ENCODE data around the gene DGKD.

The DGKD gene

DNA sequence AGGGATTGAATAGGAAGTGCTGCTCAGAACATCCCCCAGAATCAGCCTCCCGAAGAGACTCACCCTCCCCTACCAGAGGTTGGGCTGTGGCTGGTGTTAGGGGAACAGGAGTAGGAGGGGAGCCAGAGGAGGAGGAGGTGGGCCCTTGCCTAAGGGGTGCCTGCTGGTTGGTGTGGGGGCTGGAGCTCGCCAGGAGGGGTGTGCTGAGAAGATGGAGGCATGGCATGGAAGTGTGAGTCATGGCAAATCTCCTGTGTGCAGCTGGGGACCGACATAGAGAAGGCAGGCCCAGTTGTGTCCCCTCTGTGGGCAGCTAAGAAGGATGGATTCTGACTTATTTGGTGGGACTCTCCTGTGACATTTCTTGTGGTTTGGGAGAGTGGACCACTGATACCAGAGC, 73.7 kb downstream of the DGKD start:
- TF ChIP-seq EZH2 (optimal IDR thresholded peaks at IDR 0.05; ENCODE audit: low read depth, low read length): no peak
- TF ChIP-seq, protein P1, sequence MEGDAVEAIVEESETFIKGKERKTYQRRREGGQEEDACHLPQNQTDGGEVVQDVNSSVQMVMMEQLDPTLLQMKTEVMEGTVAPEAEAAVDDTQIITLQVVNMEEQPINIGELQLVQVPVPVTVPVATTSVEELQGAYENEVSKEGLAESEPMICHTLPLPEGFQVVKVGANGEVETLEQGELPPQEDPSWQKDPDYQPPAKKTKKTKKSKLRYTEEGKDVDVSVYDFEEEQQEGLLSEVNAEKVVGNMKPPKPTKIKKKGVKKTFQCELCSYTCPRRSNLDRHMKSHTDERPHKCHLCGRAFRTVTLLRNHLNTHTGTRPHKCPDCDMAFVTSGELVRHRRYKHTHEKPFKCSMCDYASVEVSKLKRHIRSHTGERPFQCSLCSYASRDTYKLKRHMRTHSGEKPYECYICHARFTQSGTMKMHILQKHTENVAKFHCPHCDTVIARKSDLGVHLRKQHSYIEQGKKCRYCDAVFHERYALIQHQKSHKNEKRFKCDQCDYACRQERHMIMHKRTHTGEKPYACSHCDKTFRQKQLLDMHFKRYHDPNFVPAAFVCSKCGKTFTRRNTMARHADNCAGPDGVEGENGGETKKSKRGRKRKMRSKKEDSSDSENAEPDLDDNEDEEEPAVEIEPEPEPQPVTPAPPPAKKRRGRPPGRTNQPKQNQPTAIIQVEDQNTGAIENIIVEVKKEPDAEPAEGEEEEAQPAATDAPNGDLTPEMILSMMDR (IDR thresholded peaks at IDR 0.05; ENCODE audit: low read length): no peak
- Histone ChIP-seq H3K27me3 (replicated peaks; ENCODE audit: insufficient read depth, low read length) (no peaks in the 10 kb centered on the region), H3K9me3 (replicated peaks; ENCODE audit: insufficient read depth, low read length) (no peaks in the 10 kb centered on the region), H4K20me1 (ENCODE audit: insufficient read depth, low read length) (no peaks in the 10 kb centered on the region), H3K36me3 (replicated peaks; ENCODE audit: insufficient read depth, low read length) (no peaks in the 10 kb centered on the region), H3K4me2 (ENCODE audit: low read depth, low read length) (no peak overlapping the region), H3K4me3 (ENCODE audit: low read length) (no peak overlapping the region), H3K9ac (ENCODE audit: low read length) (no peak overlapping the region), H3K4me1 (ENCODE audit: low read length) (no peaks in the 10 kb centered on the region), H3K9me2 (replicated peaks; ENCODE audit: insufficient read depth, low read length) (no peaks in the 10 kb centered on the region), H3K27ac (ENCODE audit: low read length) (no peak overlapping the region), H2AFZ (ENCODE audit: low read length) (no peak overlapping the region), H3F3A (ENCODE audit: insufficient read depth, low read length) (no peaks in the 10 kb centered on the region), H3K79me2 (ENCODE audit: low read length) (peaks cover 71% of the 10 kb centered on the region)
- DNase-seq: no peak

DNA sequence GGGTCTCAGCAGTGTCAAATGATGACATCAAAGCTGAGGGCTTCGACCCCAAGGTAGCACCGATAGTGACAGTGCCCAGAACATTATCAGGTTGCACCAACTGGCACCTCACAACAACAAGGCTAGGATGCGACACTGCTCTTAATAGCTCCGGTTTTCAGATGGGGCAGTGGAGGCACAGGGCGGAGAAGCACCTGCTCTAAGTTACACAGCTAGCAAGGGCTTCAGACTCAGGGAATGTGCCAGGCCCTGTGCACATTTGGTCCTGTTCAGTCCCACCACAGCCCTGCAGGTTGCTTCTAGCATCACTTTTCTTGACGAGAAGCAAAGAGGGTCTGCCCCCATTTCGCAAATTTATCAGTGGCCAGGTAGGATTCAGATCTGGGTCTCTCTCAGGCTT, 74.1 kb downstream of the DGKD start:
- H3K4me2 ChIP-seq (ENCODE audit: low read depth, low read length): no peak overlapping the region
- H3K4me3 ChIP-seq (ENCODE audit: low read length): no peak overlapping the region
- H3K9me2 ChIP-seq (replicated peaks; ENCODE audit: insufficient read depth, low read length): no peaks in the 10 kb centered on the region
- no peak overlapping the region for H3K27ac ChIP-seq (ENCODE audit: low read length)
- H3K9ac ChIP-seq (ENCODE audit: low read length): no peak overlapping the region
- H3K79me2 ChIP-seq (ENCODE audit: low read length): peaks cover 67% of the 10 kb centered on the region
- no peaks in the 10 kb centered on the region for H3K27me3 ChIP-seq (replicated peaks; ENCODE audit: insufficient read depth, low read length)
- TF ChIP-seq EZH2phosphoT487 (IDR thresholded peaks at IDR 0.05; ENCODE audit: low read length) (no peak), EZH2 (optimal IDR thresholded peaks at IDR 0.05; ENCODE audit: low read depth, low read length) (no peak)
- TF ChIP-seq, protein P1 (IDR thresholded peaks at IDR 0.05; ENCODE audit: low read length): no peak
- no peaks in the 10 kb centered on the region for H3K4me1 ChIP-seq (ENCODE audit: low read length)
- no peak overlapping the region for H2AFZ ChIP-seq (ENCODE audit: low read length)
- H3K9me3 ChIP-seq (replicated peaks; ENCODE audit: insufficient read depth, low read length): no peaks in the 10 kb centered on the region
- no peaks in the 10 kb centered on the region for H3F3A ChIP-seq (ENCODE audit: insufficient read depth, low read length)
- DNase-seq: no peak
- H4K20me1 ChIP-seq (ENCODE audit: insufficient read depth, low read length): no peaks in the 10 kb centered on the region
- no peaks in the 10 kb centered on the region for H3K36me3 ChIP-seq (replicated peaks; ENCODE audit: insufficient read depth, low read length)

DNA sequence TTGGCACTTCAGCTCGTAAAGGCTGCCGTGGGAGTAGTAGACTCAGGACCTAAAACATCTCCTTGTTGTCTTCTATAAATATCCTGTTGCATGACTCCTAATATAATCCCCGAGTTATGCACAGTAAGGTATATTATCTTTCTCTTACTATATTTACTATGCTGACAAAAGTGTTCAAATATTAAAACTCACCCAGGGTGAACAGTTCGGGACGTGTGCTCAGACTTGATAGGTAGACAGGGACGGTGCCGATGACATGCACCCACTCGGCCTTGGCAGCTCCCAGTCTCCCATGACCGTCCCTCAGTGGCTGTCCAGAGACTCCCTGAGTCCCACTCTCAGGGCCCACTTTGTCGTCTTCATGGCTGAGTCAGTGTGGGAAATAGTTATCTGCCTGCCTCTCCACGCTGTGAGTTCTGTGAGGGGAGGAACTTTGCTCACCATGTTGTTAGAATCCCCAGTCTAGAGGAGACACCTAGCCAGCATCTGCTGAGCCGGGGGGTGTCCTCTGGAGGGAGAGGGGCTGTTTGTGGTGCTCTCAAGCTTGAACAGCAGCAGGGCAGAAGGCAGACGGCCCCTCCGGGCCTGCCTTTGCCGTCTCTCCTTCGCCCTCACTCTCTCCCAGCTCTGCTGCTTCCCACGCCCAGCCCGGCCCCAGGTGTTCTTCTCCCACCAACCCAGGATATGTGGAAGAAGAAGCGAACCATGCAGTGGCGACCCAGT, 75.0 kb downstream of the DGKD start:
- H3K9me2 ChIP-seq (replicated peaks; ENCODE audit: insufficient read depth, low read length): no peaks in the 10 kb centered on the region
- no peaks in the 10 kb centered on the region for H3F3A ChIP-seq (ENCODE audit: insufficient read depth, low read length)
- H3K36me3 ChIP-seq (replicated peaks; ENCODE audit: insufficient read depth, low read length): no peaks in the 10 kb centered on the region
- no peak overlapping the region for H3K27ac ChIP-seq (ENCODE audit: low read length)
- H3K9ac ChIP-seq (ENCODE audit: low read length): no peak overlapping the region
- H3K27me3 ChIP-seq (replicated peaks; ENCODE audit: insufficient read depth, low read length): no peaks in the 10 kb centered on the region
- H3K4me3 ChIP-seq (ENCODE audit: low read length): no peak overlapping the region
- no peak overlapping the region for H3K4me2 ChIP-seq (ENCODE audit: low read depth, low read length)
- peaks cover 58% of the 10 kb centered on the region for H3K79me2 ChIP-seq (ENCODE audit: low read length)
- DNase-seq: no peak
- H3K4me1 ChIP-seq (ENCODE audit: low read length): no peaks in the 10 kb centered on the region
- no peaks in the 10 kb centered on the region for H3K9me3 ChIP-seq (replicated peaks; ENCODE audit: insufficient read depth, low read length)
- TF ChIP-seq, protein P1 (IDR thresholded peaks at IDR 0.05; ENCODE audit: low read length): no peak
- TF ChIP-seq EZH2 (optimal IDR thresholded peaks at IDR 0.05; ENCODE audit: low read depth, low read length) (no peak), EZH2phosphoT487 (IDR thresholded peaks at IDR 0.05; ENCODE audit: low read length) (no peak)
- no peaks in the 10 kb centered on the region for H4K20me1 ChIP-seq (ENCODE audit: insufficient read depth, low read length)
- no peak overlapping the region for H2AFZ ChIP-seq (ENCODE audit: low read length)

Measured in MM.1S (cell line).